ENCODE results near the gene CDH4.
"Not testable (repeated sequence)": the region's sequence is repeated elsewhere in the genome, so short reads cannot be mapped to it uniquely, and the experiment has no call there.

Gene CDH4

DNA sequence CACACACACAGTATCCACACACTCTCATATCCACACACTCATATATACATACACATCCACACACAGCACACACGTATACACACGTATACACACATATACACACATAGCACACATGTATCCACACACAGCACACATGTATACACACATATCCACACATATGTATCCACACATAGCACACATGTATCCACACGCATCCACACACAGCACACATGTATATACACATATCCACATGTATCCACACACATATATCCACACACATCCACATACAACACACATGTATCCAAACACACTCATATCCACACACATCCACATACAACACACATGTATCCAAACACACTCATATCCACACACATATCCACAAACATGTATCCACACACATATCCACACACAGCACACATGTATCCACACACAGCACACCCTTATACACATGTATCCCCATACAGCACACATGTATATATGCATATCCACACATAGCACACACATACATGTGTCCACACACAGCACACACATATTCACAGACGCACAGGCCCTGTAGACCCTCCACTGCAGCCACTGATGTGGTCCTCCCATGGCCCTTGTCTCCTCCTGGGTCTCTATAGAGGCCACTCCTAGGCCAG lies 172.1 kb downstream of the CDH4 start:
- DNase-seq, result no peak

DNA sequence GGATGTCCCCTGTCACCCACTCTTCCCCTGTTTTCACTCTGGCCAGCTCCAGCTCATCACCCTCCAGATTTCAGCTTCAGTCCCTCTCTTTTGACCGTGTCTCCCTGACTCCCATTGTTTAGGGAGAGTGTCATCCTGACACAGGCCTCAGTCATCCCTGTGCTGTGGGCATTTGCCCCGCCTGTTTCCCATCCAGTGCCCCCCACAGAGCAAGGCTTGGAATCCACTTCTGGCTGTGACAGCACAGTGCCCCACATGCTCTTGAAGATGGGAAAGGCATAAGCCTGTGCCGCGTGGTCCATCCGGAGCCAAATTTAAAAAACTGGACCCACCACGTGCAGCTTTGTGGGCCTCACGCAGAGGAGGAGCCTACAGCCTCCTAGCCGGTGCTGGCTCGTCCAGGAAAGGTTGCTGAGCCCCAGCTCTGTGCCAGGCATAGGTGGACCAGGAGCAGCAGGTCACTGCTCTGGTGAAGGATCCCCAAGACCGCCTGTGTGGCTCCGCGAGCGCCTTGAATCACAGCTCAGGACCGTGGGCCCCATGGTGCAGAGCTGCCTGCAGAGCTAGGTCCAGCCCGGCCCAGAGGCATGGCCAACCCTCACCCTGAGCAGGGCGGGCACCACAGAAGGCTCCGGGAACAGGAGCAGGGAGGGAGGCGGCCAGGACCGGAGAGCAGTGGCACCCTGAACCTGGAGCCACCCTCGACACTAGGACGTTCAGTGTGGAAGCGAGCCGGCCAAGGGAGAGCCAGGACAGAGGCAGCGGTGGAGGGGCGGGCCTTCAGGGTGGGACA lies 172.8 kb downstream of the CDH4 start:
- no peak for DNase-seq

DNA sequence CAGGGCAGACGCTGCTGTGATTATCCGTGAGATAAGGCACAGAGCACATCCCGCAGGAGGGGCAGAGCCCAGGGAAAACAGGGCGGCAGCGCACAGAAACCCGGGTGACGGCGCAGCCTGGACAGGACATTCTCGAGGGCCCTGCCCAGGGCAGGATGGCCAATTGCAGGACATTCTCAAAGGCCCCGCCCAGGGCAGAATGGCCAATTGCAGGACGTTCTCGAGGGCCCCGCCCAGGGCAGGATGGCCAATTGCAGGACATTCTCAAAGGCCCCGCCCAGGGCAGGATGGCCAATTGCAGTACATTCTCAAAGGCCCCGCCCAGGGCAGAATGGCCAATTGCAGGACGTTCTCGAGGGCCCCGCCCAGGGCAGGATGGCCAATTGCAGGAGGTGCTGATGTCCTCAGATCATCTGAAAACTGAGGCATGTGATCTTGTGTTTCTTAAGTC lies 173.5 kb downstream of the CDH4 start:
- DNase-seq, result not testable (repeated sequence)

GRCh38 chr20:61426352-61426751 lies 174.3 kb downstream of the CDH4 start:
- DNase-seq, result no peak

DNA sequence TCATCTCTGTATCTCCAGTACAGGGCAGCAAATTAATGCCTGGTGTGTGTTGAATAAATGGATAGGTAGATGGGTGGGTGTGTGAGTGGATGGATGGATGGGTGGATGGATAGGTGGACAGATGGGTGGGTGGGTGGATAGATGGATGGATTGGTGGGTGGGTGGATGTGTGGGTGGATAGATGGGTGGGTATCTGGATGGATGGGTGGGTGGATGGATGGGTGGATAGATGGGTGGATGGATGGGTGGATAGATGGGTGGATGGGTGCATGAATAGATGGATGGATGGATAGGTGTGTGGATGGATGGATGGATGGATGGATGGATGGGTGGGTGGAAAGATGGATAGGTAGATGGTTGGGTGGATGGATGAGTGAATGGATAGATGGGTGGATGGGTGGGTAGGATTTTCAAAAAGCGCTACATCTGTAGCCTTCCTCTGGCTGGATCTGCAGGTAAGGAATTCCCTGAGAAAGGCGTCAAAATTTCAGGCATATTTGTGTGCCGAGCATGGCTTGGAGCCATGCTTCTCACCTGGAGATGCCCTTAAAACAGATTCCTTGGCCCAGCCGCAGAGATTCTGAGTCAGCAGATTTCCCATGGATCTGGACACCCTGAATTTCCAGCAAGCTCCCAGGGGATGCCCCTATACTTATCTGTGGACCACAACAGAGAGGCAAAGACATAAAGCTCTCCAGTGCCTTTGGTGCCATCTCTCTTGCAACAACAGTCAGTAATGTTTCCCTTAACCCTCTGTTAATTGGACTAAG lies 177.6 kb downstream of the CDH4 start:
- no peak for DNase-seq

GRCh38 chr20:61430228-61430624 lies 178.2 kb downstream of the CDH4 start:
- DNase-seq, result no peak

GRCh38 chr20:61433176-61433575 lies 181.1 kb downstream of the CDH4 start:
- DNase-seq, result no peak

DNA sequence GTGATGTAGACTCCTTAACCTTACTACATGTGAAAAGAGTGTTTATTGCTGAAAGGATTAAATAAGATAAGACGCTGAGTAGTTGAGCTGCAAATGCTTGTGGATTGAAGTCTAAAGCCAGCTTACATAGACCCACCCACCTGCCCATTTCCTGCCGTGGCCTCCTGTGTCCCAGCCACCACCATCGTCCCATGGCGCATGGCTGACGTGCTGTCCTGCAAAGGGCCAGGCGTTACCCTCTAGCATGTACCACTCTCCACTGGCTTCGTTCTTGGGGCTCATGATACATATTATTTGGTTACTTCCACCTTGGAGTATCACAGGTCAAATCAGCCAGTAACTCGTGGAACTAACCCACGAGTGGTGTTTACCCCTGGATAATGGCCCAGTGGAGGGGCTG lies 181.8 kb downstream of the CDH4 start:
- DNase-seq, result no peak

DNA sequence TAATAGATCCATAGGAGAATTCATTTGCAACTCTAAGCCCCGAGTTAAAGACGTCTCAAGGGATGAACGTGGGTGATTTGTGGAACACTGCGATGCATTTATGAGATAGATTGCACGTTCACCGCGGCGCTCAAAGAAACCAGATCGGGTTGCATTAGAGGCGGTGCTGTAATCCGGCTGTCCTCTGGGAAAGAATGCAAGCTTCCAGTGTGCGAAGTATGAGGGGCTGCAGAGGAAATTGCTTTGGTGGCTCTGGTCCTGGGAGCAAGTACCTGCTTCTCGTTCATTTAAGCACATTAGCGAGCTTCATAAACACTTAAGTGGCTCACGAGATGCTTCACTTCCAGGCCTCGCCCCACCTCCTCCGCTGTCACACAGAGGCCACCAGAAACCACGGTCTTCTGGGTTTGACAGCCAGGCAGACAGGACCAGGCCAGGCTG lies 182.3 kb downstream of the CDH4 start:
- DNase-seq, result no peak

DNA sequence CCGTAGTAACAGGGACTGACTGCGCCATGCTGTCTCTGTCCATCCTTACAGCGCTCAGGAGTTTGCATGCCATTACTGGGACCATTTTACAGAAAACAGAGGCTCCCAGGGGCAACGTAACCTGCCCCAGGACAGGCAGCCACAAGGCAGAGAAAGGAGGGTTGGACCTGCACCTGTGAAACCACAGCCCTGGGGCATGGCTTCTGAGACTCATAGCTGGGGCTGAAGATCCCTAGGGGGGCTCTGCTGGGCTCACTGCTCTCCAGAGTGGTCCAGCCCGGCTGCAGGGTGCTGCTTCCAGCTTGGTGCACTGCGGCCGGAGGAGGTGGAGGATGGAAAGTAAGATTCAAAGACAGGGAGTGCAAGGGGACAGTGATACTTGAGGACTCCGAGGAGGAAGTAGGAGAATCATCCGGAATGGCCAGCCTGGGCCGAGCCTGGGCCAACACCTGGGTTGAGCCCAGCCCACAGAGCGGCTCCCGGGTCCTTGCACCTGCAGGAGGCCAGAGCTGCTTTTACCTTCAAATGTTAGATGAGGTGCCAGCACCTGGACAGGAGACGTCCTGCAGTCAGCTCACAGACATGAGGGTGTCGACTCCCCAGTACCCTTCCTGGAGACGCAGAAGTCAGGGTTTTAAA lies 183.2 kb downstream of the CDH4 start:
- DNase-seq, result no peak

DNA sequence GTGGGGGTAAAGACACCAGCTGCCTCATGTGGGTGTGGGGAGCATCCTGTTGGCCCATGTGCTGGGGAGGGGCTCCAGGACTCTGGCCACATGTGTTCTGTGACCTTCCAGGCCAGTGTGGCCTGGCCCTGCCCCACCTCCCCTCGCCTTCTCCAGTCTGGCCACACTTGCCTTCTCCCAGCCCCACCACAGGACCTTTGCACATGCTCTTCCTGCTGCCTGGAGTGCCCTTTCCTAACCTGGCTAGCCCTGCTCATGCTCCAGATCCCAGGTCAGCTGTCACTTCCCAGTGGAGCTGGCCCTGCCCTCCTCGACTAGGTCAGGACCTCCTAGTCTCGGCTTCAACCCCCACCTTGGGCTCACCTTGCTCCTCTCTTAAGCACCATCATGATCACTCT lies 183.8 kb downstream of the CDH4 start:
- no peak for DNase-seq

DNA sequence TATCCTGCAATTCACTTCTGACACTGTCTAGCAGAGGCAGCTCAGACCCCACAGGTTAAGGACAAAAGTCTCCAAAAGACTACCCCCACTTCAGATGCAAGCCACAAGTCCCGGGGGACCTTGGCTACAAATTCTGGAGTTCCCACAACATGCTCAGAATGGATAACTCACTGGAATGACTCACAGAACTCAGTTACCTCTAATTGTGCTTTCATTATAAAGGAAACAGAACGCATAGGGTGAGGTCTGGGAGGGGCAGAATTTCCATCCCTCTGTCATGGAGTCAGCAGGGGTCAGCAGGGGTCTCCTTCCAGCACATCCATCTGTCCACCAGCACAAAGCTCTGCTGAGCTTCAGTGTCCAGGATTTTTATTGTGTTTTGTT lies 184.2 kb downstream of the CDH4 start:
- no peak for DNase-seq

DNA sequence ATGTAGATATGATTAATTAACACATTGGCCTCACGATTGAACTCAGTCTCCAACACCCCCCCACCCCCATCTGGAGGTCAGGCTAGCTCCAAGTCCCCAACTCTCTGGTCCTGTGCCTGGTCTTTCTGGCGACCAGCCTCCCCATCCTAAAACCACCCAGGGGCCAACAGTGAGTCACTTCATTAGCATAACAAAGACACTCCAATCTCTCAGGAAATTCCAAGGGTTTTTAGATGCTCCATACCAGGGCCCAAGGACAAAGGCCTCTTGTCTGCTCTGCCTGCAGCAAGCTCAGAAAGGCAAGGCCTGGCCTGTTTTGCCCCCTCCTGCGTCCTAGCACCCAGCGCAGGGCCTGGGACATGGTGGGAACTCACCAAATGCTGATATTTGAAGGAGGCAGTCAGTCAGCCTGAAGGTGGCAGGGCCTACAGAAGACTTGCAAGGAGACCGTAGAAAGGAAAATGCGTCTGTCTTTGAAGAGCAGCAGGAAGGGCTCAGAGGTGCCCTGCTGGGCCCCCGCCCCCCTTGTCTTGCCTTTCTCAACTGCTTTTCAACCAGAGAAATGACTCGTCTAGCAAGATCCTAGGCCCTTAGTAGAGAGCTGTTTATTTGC lies 184.7 kb downstream of the CDH4 start:
- DNase-seq, result no peak

DNA sequence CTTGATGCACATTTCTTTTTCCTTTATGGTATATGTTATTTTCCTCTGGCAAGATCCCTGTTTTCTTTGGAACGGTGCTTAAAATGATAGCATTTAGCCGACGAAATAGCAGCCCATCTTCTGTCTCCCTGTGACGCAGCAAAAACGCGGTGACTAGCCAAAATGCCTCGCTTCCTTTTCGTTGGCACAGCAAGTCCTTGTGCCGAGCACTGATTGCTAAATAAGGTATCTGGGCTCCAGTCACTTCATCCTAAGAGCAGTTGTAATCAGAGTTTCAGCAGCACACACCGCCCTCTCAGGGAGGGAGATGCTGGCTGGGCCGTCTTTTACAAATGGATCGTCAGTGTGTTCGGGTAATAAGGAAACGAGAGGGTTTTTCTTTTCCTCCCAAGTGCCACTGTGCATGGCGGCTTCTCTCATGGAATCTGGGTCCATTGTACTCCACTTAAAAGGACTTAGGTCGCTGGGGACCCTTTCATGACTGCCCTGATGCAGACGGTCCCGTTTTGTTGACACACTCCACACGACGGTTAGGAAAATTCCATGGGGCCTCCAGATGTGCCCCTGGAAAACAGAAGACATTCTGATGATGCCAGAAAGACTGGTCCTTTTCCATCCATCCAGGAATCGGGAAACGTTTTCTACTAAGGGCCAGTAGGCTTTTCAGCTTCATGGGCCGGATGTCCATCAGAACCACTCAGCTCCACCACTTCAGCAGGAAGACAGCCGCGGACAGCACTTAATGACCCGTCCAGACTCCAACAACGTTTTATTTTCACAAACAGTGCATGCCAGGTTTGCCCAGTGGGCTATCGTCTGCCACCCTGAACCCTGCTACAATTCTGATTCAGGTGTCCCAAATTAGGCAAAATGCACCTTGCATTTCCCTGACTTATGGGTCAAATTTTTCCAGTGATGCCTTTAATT lies 185.5 kb downstream of the CDH4 start:
- no peak for DNase-seq

DNA sequence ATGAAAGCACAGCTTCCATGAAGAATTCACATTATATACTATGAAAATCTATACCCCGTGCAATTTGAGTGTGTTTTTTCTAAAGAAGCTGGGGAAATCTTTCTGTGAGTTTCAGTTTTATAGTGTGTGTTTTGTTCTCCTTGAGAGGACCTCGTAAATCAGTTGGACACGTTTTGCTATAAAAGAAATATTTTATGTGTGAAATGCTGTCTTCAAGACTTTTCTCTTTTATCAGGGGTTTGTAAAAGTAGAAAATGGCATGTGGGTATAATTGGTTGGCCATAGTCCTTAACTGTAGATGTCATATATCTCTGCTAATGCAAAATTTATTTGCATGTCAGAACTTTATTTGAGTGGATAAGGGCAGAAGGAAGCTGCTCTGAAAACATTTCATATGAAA lies 186.2 kb downstream of the CDH4 start:
- DNase-seq, result no peak

- DNase-seq, result no peak
Observed at GRCh38 chr20:61439251-61439650, 187.2 kb downstream of the CDH4 start.

DNA sequence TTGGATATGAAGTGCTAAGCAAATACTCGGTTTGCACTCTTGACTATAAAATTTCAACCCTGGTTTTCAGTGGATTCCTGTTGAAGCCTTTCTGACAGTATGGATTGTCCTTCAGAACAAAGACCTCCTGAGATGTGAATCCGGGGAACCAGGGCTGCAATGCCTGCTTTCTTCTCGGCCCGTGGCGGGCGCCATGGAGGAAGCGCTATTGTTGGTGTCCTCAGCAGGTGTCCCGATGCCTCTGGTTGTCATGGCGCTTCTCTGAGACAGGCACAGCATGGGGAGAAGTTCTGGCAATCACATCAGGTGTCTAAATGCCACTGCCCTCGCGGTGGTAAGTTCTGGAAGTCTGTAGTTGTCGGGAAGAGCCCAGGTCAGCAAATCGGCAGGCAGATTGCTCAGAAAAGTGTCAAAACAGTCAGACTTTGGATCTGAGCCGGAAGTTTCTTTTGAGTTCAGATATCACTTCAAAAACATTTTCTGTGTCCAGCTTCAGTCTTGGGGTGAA lies 188.5 kb downstream of the CDH4 start:
- no peak for DNase-seq

DNA sequence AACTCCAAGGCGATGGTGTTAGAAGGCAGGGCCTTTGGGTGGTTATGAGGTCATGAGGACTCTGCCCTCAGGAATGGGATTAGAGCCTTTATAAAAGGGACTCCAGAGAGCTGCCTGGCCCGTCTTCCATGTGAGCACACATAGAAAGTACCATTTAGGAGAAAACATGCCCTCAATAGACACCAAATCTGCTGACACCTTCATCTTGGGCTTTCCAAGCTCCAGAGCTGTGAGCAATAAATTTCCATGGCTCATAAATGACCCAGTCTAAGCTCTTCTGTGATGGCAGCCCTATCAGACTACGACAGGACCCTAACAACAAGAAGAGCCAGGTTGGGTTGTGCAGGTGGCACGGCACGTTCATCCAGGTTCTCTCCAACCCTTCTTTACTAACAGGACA lies 189.5 kb downstream of the CDH4 start:
- DNase-seq, result no peak

GRCh38 chr20:61442075-61442670 lies 190.1 kb downstream of the CDH4 start:
- DNase-seq, result no peak

DNA sequence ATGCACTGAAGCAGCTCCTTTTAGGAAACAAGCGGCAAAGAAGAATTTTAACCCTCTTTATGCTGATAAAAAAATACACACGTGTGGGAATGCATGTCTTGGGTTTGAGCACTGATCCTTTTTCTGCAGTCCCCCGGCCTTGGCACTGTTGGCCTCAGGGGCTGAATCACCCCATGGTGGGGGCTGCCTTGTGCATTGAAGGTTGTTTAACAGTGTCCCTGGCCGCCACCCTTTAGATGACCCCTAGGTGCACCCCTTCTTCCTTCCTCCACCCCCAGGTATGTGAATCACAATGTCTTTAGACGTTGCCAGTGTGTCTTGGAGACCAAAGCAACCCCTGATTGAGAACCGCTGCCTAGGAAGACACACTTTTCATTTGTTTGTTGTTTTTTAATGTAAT lies 190.7 kb downstream of the CDH4 start:
- DNase-seq, result no peak
